ENCODE results near the gene CDYL2.
A peak's percentile ranks its signal among the peaks of the same experiment; 100 is the strongest.

Gene CDYL2

GRCh38 chr16:80664786-80665185 lies 139.6 kb downstream of the CDYL2 start:
- TF ChIP-seq CTCF (IDR thresholded peaks at IDR 0.05; ENCODE audit: low read depth, low read length, missing control alignments) = no peak
- H3K4me3 ChIP-seq (ENCODE audit: low read depth, low read length) = no peak overlapping the region
- no peak for DNase-seq (ENCODE audit: low read depth)

GRCh38 chr16:80664226-80664625 lies 140.2 kb downstream of the CDYL2 start:
- no peak overlapping the region for H3K4me3 ChIP-seq (ENCODE audit: low read depth, low read length)
- DNase-seq (ENCODE audit: low read depth) = no peak
- TF ChIP-seq CTCF (IDR thresholded peaks at IDR 0.05; ENCODE audit: low read depth, low read length, missing control alignments) = no peak

- DNase-seq (ENCODE audit: low read depth) = no peak
Observed at GRCh38 chr16:80663078-80663477, 141.3 kb downstream of the CDYL2 start.

GRCh38 chr16:80659865-80660264 lies 144.5 kb downstream of the CDYL2 start:
- TF ChIP-seq CTCF (IDR thresholded peaks at IDR 0.05; ENCODE audit: low read depth, low read length, missing control alignments) = no peak
- no peak for DNase-seq (ENCODE audit: low read depth)
- H3K4me3 ChIP-seq (ENCODE audit: low read depth, low read length) = no peak overlapping the region

More at GRCh38 chr16:80663078-80663477, 141.3 kb downstream of the CDYL2 start:
- no peak for TF ChIP-seq CTCF (IDR thresholded peaks at IDR 0.05; ENCODE audit: low read depth, low read length, missing control alignments)
- no peak overlapping the region for H3K4me3 ChIP-seq (ENCODE audit: low read depth, low read length)

GRCh38 chr16:80656711-80657150 lies 147.7 kb downstream of the CDYL2 start:
- no peak for TF ChIP-seq CTCF (IDR thresholded peaks at IDR 0.05; ENCODE audit: low read depth, low read length, missing control alignments)
- H3K4me3 ChIP-seq (ENCODE audit: low read depth, low read length) = peak overlapping the region; percentile 42
- DNase-seq (ENCODE audit: low read depth) = peak; percentile 42

- no peak overlapping the region for H3K4me3 ChIP-seq (ENCODE audit: low read depth, low read length)
- no peak for DNase-seq (ENCODE audit: low read depth)
- no peak for TF ChIP-seq CTCF (IDR thresholded peaks at IDR 0.05; ENCODE audit: low read depth, low read length, missing control alignments)
Observed at GRCh38 chr16:80656161-80656560, 148.2 kb downstream of the CDYL2 start.

- TF ChIP-seq CTCF (IDR thresholded peaks at IDR 0.05; ENCODE audit: low read depth, low read length, missing control alignments) = no peak
- H3K4me3 ChIP-seq (ENCODE audit: low read depth, low read length) = no peak overlapping the region
- DNase-seq (ENCODE audit: low read depth) = no peak
Observed at GRCh38 chr16:80655751-80656150, 148.6 kb downstream of the CDYL2 start.

Data from GM12864 (cell line).